Neutrophil (primary cell): ENCODE data around the gene SPRED2.

ENCODE experiments used
- H3K27ac ChIP-seq: fragments of 200-600 bp; sonication (generic); 2 replicates; pipeline ENCODE4 v1.5.1; 2016; ENCODE audit warnings: mild to moderate bottlenecking, moderate library complexity
- H3K27me3 ChIP-seq: fragments of 200-600 bp; sonication (generic); 2 replicates; pipeline ENCODE4 v1.6.0; 2016; ENCODE audit warnings: mild to moderate bottlenecking
- H3K36me3 ChIP-seq: fragments of 200-600 bp; sonication (generic); 2 replicates; pipeline ENCODE4 v1.5.1; 2017
- H3K4me1 ChIP-seq, 2 experiments: fragments of 200-600 bp in 1 of 2; sonication (generic) in 1 of 2; 1 replicate in 1 of 2; 2 replicates in 1 of 2; pipeline versions ENCODE4 v1.5.1 to v1.6.1; 2013 to 2016; ENCODE audit warnings: low read depth in 1 of 2, low read length in 1 of 2, mild to moderate bottlenecking in 1 of 2, moderate library complexity in 1 of 2; ENCODE audit not compliant: control insufficient read depth in 1 of 2, insufficient read depth in 1 of 2
- H3K4me3 ChIP-seq, 2 experiments: fragments of 200-600 bp in 1 of 2; sonication (generic) in 1 of 2; 1 replicate in 1 of 2; 2 replicates in 1 of 2; pipeline ENCODE4 v1.5.1; 2013 to 2016; ENCODE audit warnings: low read depth in 1 of 2, low read length in 1 of 2, mild to moderate bottlenecking in 1 of 2, moderate library complexity in 1 of 2
- H3K9me3 ChIP-seq: fragments of 200-600 bp; sonication (generic); 2 replicates; pipeline ENCODE4 v1.5.1; 2016
- CTCF ChIP-seq: fragments of 200-600 bp; sonication (generic); IDR thresholded peaks from 2 replicates; pipeline ENCODE4 v1.5.1; 2016; ENCODE audit warnings: antibody characterized with exemption

SPRED2 gene

GRCh38 chr2:65369980-65370379, 62.4 kb downstream of the SPRED2 start:
- Histone ChIP-seq H3K27me3 (no peaks in the 10 kb centered on the region), H3K9me3 (no peaks in the 10 kb centered on the region), H3K4me3 (no peak overlapping the region), H3K4me1 (peaks cover 0 to 4% of the 10 kb centered on the region in 2 experiments), H3K27ac (no peak overlapping the region), H3K36me3 (no peaks in the 10 kb centered on the region)
- no peak for TF ChIP-seq CTCF

GRCh38 chr2:65369574-65369973, 62.8 kb downstream of the SPRED2 start:
- no peak for TF ChIP-seq CTCF
- H3K27me3 ChIP-seq = no peaks in the 10 kb centered on the region
- H3K9me3 ChIP-seq = no peaks in the 10 kb centered on the region
- H3K36me3 ChIP-seq = no peaks in the 10 kb centered on the region
- peaks cover 0 to 4% of the 10 kb centered on the region in 2 experiments for H3K4me1 ChIP-seq
- no peak overlapping the region for H3K27ac ChIP-seq
- no peak overlapping the region for H3K4me3 ChIP-seq

- peaks cover 0 to 4% of the 10 kb centered on the region in 2 experiments for H3K4me1 ChIP-seq
Measured at GRCh38 chr2:65368468-65368867, 63.9 kb downstream of the SPRED2 start.

GRCh38 chr2:65367524-65367923, 64.9 kb downstream of the SPRED2 start:
- Histone ChIP-seq H3K4me3 (no peak overlapping the region), H3K36me3 (no peaks in the 10 kb centered on the region), H3K27me3 (no peaks in the 10 kb centered on the region), H3K27ac (no peak overlapping the region), H3K9me3 (no peaks in the 10 kb centered on the region), H3K4me1 (peaks cover 0 to 4% of the 10 kb centered on the region in 2 experiments)
- no peak for TF ChIP-seq CTCF

More at GRCh38 chr2:65368468-65368867, 63.9 kb downstream of the SPRED2 start:
- TF ChIP-seq CTCF = no peak
- Histone ChIP-seq H3K4me3 (no peak overlapping the region), H3K9me3 (no peaks in the 10 kb centered on the region), H3K27ac (no peak overlapping the region), H3K36me3 (no peaks in the 10 kb centered on the region), H3K27me3 (no peaks in the 10 kb centered on the region)

- no peaks in the 10 kb centered on the region for H3K9me3 ChIP-seq
- H3K36me3 ChIP-seq = no peaks in the 10 kb centered on the region
- H3K4me1 ChIP-seq = peaks cover 0 to 4% of the 10 kb centered on the region in 2 experiments
- no peak overlapping the region for H3K27ac ChIP-seq
- no peak overlapping the region for H3K4me3 ChIP-seq
- H3K27me3 ChIP-seq = no peaks in the 10 kb centered on the region
- no peak for TF ChIP-seq CTCF
Measured at GRCh38 chr2:65366595-65367125, 65.7 kb downstream of the SPRED2 start.
